Upper lobe of right lung (tissue), 1 donor: ENCODE results near the gene CCDC81. TPM values are rescaled to one million over a fixed set of nuclear protein-coding genes. Genes with fewer than 3 reads are reported as not detected.

Source experiments
- ATAC-seq: fragments of 200-7000 bp; cut with Tn5 transposase; one replicate; pipeline ENCODE4 v1.9.1; 2020; ENCODE audit warnings: mild to moderate bottlenecking, moderate library complexity
- DNase-seq: peaks from one replicate; pipeline ENCODE4 v3.0.0-alpha.2; 2020
- H3K27ac ChIP-seq: fragments of 200-600 bp; one replicate; pipeline ENCODE4 v1.8.0; 2022
- H3K27me3 ChIP-seq: fragments of 200-600 bp; one replicate; pipeline ENCODE4 v1.8.0; 2022; ENCODE audit warnings: mild to moderate bottlenecking
- H3K36me3 ChIP-seq: fragments of 200-600 bp; one replicate; pipeline ENCODE4 v1.8.0; 2022
- H3K4me1 ChIP-seq: fragments of 200-600 bp; one replicate; pipeline ENCODE4 v1.8.0; 2022
- H3K4me3 ChIP-seq: fragments of 200-600 bp; one replicate; pipeline ENCODE4 v1.8.0; 2022; ENCODE audit warnings: mild to moderate bottlenecking
- H3K9me3 ChIP-seq: fragments of 200-600 bp; one replicate; pipeline ENCODE4 v1.8.0; 2022
- intact Hi-C: fragments of 100-400 bp; cut with DNase I; formaldehyde crosslinking; loops from one replicate; pipeline ENCODE4 v1.11.0; 2022
- total RNA-seq: library from RNA; stranded (reverse); fragmentation: NEBNext Ultra II Directional; extraction: Animal tissue kit (Norgen Biotek cat#: 25700); gene quantifications from one replicate; pipeline ENCODE4 v1.2.1, GENCODE V29; 2021
- TF ChIP-seq, protein P1 (sequence below): fragments of 200-600 bp; IDR thresholded peaks from one replicate; pipeline ENCODE4 v1.8.0; 2022; ENCODE audit warnings: antibody characterized with exemption
- donor health status: DM: no; HTN: yes; CAD: no; lungs with severe emphysema.

CCDC81 gene
- total RNA-seq, 1 donor from 2014 or later, result 0.38 TPM

DNA sequence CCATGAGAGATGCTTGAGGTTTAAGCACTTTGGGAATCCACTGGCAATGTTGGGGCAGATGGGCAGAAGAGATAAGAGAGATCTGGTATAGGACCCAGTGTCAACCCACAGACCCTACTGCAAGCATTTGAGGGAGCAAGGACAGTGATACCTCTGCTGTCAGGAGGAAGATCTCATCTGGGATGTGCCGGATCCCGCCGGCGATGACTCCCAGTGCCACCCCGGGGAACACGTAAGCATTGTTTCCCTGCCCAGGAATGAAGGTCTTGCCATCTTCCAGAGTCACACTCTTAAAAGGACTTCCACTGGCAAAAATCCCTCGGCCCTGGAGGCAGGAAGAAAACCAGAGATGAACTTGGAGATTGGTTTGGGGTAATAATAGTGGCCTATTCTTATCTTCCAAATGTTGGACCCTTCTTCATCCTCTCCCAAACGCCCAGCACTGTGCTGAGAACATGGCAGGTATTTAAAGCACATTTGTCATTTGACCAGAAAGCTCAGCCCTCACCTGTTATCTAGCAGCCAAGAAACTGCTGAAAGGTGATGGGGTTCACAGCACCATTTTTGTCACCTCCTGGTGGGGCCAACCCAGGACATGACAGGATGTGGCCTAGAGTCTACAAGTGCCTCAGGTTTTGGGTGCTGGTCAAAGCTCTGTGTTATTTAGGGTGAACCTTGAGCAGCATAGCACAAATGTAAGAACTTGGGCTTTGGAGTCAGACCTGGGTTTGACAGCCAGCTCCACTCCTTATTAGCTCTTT, 71.7 kb downstream of the CCDC81 start:
- no peak for ATAC-seq
- no peaks in the 10 kb centered on the region for H3K36me3 ChIP-seq

DNA sequence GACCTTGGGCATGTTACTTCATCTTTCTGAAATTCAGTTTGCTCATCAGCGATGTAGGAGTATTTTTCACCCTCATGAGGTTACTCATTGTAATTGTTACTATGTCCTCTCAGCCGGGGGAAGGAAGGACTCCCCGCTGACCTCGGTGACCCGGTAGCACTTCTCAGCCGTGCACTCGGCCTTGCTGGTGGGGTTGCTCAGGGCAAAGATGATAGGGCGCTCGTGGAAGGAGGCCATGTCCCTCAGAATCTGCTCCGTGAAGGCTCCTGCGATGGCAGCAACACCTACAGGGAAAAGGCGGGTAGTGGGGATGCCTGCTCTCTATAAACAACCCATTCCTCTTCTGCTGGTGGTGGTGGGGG, 72.2 kb downstream of the CCDC81 start:
- TF ChIP-seq, protein P1, sequence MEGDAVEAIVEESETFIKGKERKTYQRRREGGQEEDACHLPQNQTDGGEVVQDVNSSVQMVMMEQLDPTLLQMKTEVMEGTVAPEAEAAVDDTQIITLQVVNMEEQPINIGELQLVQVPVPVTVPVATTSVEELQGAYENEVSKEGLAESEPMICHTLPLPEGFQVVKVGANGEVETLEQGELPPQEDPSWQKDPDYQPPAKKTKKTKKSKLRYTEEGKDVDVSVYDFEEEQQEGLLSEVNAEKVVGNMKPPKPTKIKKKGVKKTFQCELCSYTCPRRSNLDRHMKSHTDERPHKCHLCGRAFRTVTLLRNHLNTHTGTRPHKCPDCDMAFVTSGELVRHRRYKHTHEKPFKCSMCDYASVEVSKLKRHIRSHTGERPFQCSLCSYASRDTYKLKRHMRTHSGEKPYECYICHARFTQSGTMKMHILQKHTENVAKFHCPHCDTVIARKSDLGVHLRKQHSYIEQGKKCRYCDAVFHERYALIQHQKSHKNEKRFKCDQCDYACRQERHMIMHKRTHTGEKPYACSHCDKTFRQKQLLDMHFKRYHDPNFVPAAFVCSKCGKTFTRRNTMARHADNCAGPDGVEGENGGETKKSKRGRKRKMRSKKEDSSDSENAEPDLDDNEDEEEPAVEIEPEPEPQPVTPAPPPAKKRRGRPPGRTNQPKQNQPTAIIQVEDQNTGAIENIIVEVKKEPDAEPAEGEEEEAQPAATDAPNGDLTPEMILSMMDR, result no peak
- H3K36me3 ChIP-seq, result no peaks in the 10 kb centered on the region
- DNase-seq, result no peak
- intact Hi-C loops, result no loop called here
- no peaks in the 10 kb centered on the region for H3K4me1 ChIP-seq
- H3K9me3 ChIP-seq, result no peaks in the 10 kb centered on the region
- H3K27me3 ChIP-seq, result no peaks in the 10 kb centered on the region
- ATAC-seq, result no peak
- no peak overlapping the region for H3K4me3 ChIP-seq
- H3K27ac ChIP-seq, result no peak overlapping the region

More for the DNA sequence above, 71.7 kb downstream of the CCDC81 start:
- no peak for DNase-seq
- no peaks in the 10 kb centered on the region for H3K9me3 ChIP-seq
- H3K27ac ChIP-seq, result no peak overlapping the region
- no peaks in the 10 kb centered on the region for H3K4me1 ChIP-seq
- intact Hi-C loops, result no loop called here
- no peaks in the 10 kb centered on the region for H3K27me3 ChIP-seq
- H3K4me3 ChIP-seq, result no peak overlapping the region
- TF ChIP-seq, protein P1, result no peak

DNA sequence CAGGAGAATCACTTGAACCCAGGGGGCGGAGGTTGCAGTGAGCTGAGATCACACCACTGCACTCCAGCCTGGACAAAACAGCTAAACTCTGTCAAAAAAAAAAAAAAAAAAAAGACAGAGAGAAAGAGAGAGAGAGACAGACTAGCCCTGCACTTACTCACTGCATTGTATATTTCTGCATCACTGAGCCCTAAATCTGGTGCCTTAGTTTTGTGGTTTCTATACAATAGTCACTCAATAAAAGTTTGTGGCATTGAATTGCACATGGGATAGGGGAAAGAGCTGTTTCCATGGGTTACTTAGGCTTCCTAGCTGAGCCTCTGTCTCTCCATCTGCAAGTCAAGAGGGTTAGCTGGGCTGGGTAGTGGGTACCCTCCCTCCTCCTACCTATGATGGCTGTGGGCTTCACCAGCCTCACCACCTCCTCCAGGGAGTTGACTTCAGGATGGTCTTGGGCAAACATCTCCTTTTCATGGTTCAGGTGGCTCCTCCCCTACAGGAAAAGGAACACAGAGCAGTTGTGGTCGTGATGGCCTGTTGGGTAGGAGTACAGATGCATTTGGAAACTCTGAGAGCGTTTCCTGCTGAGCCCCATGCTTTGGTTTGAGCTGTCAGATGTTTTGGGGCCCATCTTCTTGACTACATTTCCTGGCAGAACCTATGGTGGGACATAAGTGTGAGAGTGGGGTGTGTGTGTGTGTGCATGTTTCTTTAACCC, 73.2 kb downstream of the CCDC81 start:
- intact Hi-C loops, result no loop called here
- ATAC-seq (no peak), DNase-seq (no peak)
- Histone ChIP-seq H3K9me3 (no peaks in the 10 kb centered on the region), H3K36me3 (no peaks in the 10 kb centered on the region), H3K27ac (no peak overlapping the region), H3K4me3 (no peak overlapping the region), H3K4me1 (no peaks in the 10 kb centered on the region), H3K27me3 (no peaks in the 10 kb centered on the region)
- TF ChIP-seq, protein P1, result no peak

DNA sequence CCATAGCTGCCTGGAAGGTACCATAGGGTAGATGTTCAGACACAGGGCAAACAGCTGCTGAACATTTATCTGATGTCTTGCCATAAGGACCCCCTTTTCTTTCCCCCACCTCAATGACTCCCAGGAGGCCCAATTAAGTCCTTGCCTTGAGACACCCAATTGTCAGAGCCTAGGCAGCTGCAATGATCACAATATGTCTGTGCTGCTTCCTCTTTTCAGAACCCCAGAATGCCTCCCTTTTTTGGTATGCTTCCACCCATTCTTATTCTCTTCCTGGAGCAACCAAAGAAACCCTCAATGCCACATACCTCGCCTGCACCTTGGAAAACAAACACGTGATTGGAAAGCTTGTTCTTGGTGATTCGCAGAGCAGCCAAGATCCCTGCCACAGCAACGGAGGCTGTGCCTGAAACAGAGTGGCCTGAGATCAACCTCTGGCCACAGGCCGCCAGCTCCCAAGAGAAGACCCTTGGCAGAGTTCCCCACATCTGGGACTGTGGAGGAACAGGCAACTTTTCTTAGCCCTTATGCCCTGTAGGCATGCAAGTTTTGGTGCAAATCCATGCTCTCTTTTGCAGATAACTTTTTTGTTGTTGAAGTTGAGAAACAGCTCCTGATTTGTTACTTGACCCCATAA, 75.4 kb downstream of the CCDC81 start:
- intact Hi-C loops, result loop anchor here (10.0 kb wide), 1 partner anchor 155 kb away; no protein-coding TSS in a partner anchor
- H3K4me1 ChIP-seq, result no peaks in the 10 kb centered on the region
- H3K27me3 ChIP-seq, result no peaks in the 10 kb centered on the region
- H3K9me3 ChIP-seq, result no peaks in the 10 kb centered on the region
- H3K36me3 ChIP-seq, result no peaks in the 10 kb centered on the region
- no peak for DNase-seq
- no peak for ATAC-seq
- H3K4me3 ChIP-seq, result no peak overlapping the region
- TF ChIP-seq, protein P1, result no peak
- no peak overlapping the region for H3K27ac ChIP-seq

DNA sequence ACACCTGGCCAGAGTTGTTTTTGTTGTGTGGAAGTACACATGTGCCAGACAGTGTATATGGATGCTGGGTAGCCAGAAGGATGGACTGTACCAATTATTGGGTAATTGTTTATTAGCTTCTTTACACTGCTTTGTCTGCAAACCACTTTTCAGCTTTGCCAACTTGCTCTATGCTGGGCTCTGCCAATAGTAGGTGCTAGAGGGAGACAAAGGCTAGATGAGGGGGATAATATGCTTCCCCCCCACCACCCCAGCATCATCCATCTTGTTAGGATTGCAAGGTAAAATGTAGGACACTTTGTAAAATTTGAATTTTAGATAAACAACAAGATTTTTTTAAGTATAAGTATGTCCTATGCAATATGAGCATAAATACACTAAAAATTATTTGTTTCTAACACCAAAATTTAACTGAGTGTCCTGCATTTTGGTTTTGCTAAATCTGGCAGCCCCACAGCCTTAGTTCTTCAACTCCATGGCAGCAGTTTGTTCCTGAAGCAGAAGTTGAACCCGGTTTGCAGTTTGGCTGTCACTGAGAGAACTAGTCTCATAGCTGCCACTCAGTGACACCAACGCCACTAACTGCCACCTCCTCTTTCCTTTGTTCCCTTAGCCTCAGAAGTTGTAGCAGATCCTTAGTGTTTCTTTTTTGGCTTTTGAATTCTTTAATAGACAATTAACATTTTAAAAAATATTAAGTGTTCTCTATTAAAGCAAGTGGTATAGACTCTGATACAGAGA, 78.8 kb downstream of the CCDC81 start:
- intact Hi-C loops, result loop anchor here (10.0 kb wide), 1 partner anchor 151 kb away; no protein-coding TSS in a partner anchor
- Histone ChIP-seq H3K4me3 (no peak overlapping the region), H3K27me3 (no peaks in the 10 kb centered on the region), H3K9me3 (no peaks in the 10 kb centered on the region), H3K4me1 (peaks cover 14% of the 10 kb centered on the region), H3K36me3 (no peaks in the 10 kb centered on the region), H3K27ac (no peak overlapping the region)
- TF ChIP-seq, protein P1, result no peak
- ATAC-seq, result no peak
- DNase-seq, result no peak
